ENCODE measurements around the gene TSPAN9. TPM values are rescaled to one million over a fixed set of nuclear protein-coding genes. Genes with fewer than 3 reads are reported as not detected.

The TSPAN9 gene
- total RNA-seq, 1 experiment from 2014 or later: 13.2 TPM

- TF ChIP-seq CBX3 (IDR thresholded peaks at IDR 0.05; ENCODE audit: low read depth) (no peak), YY1 (IDR thresholded peaks at IDR 0.05; ENCODE audit: extremely low read depth, insufficient replicate concordance, low read depth, low read length) (no peak), POLR2AphosphoS5 (IDR thresholded peaks at IDR 0.05; ENCODE audit: low read depth, low read length) (no peak), CEBPB (IDR thresholded peaks at IDR 0.05; ENCODE audit: low read depth) (no peak), EGR1 (IDR thresholded peaks at IDR 0.05; ENCODE audit: low read depth) (no peak), TCF7L2 (IDR thresholded peaks at IDR 0.05; ENCODE audit: borderline replicate concordance, extremely low read depth, insufficient read depth, insufficient read length) (no peak), FOSL1 (IDR thresholded peaks at IDR 0.05; ENCODE audit: low read depth) (no peak), CTCF (IDR thresholded peaks at IDR 0.05 in 2 of 3, conservative IDR thresholded peaks at IDR 0.05 in 1 of 3; ENCODE audit: borderline replicate concordance in 1 of 3, insufficient read depth in 1 of 3, low read depth in 2 of 3, low read length in 2 of 3) (no peak), SIN3A (IDR thresholded peaks at IDR 0.05; ENCODE audit: low read depth) (no peak), ZNF274 (IDR thresholded peaks at IDR 0.05; ENCODE audit: low read depth, low read length) (no peak), RAD21 (IDR thresholded peaks at IDR 0.05; ENCODE audit: low read depth) (no peak), EZH2phosphoT487 (IDR thresholded peaks at IDR 0.05; ENCODE audit: borderline replicate concordance) (no peak), ELF1 (IDR thresholded peaks at IDR 0.05; ENCODE audit: borderline replicate concordance, low read depth) (no peak), SRF (IDR thresholded peaks at IDR 0.05; ENCODE audit: low read depth) (no peak)
- TF ChIP-seq, protein P1, sequence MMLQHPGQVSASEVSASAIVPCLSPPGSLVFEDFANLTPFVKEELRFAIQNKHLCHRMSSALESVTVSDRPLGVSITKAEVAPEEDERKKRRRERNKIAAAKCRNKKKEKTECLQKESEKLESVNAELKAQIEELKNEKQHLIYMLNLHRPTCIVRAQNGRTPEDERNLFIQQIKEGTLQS (IDR thresholded peaks at IDR 0.05): no peak
- TF ChIP-seq, protein P2, sequence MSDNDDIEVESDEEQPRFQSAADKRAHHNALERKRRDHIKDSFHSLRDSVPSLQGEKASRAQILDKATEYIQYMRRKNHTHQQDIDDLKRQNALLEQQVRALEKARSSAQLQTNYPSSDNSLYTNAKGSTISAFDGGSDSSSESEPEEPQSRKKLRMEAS (IDR thresholded peaks at IDR 0.05): no peak
- TF ChIP-seq, protein P3, sequence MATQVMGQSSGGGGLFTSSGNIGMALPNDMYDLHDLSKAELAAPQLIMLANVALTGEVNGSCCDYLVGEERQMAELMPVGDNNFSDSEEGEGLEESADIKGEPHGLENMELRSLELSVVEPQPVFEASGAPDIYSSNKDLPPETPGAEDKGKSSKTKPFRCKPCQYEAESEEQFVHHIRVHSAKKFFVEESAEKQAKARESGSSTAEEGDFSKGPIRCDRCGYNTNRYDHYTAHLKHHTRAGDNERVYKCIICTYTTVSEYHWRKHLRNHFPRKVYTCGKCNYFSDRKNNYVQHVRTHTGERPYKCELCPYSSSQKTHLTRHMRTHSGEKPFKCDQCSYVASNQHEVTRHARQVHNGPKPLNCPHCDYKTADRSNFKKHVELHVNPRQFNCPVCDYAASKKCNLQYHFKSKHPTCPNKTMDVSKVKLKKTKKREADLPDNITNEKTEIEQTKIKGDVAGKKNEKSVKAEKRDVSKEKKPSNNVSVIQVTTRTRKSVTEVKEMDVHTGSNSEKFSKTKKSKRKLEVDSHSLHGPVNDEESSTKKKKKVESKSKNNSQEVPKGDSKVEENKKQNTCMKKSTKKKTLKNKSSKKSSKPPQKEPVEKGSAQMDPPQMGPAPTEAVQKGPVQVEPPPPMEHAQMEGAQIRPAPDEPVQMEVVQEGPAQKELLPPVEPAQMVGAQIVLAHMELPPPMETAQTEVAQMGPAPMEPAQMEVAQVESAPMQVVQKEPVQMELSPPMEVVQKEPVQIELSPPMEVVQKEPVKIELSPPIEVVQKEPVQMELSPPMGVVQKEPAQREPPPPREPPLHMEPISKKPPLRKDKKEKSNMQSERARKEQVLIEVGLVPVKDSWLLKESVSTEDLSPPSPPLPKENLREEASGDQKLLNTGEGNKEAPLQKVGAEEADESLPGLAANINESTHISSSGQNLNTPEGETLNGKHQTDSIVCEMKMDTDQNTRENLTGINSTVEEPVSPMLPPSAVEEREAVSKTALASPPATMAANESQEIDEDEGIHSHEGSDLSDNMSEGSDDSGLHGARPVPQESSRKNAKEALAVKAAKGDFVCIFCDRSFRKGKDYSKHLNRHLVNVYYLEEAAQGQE (IDR thresholded peaks at IDR 0.05; ENCODE audit: low read depth): no peak
- no peak overlapping the region for H3K4me2 ChIP-seq (ENCODE audit: low read length)
- ATAC-seq (no peak), DNase-seq (ENCODE audit: low read depth, low spot score) (no peak)
- intact Hi-C loops (cut with micrococcal nuclease): no loop called here
- no peaks in the 10 kb centered on the region for H3K9me2 ChIP-seq (ENCODE audit: insufficient read depth)
- peaks cover 0 to 28% of the 10 kb centered on the region in 2 experiments; a peak in 2 of 4 replicates for H3K4me1 ChIP-seq (ENCODE audit: control insufficient read depth in 1 of 2, insufficient read depth in 2 of 2, low read length in 2 of 2)
- no peaks in the 10 kb centered on the region for H4K20me1 ChIP-seq (ENCODE audit: insufficient read depth)
- POLR2A ChIA-PET: no interaction called here
- H3K9me3 ChIP-seq (ENCODE audit: control insufficient read depth in 1 of 2, insufficient read depth in 1 of 2, low read depth in 1 of 2, low read length in 2 of 2): no peaks in the 10 kb centered on the region
- CTCF ChIA-PET: no interaction called here
- H3K9ac ChIP-seq (ENCODE audit: low read length): no peak overlapping the region
- no TSS peak for BruUV-seq (replicated peaks)
- H3K79me2 ChIP-seq (ENCODE audit: insufficient read depth, low read length): no peaks in the 10 kb centered on the region
- no peak overlapping the region for H3K27ac ChIP-seq (ENCODE audit: low read depth, low read length)
- RAD21 ChIA-PET (ENCODE audit: low non-redundant PET in 1 of 2, low total read pairs in 2 of 2, uncharacterized antibody in 2 of 2, unreplicated experiment in 2 of 2): no interaction called here
- no peaks in the 10 kb centered on the region for H3K36me3 ChIP-seq (ENCODE audit: control insufficient read depth in 1 of 2, insufficient read depth in 2 of 2, low read length in 2 of 2)
- no peak overlapping the region for H2AFZ ChIP-seq (ENCODE audit: low read depth, low read length, poor library complexity, severe bottlenecking)
- H3K4me3 ChIP-seq (replicated peaks in 1 of 2; ENCODE audit: low read depth in 1 of 2, low read length in 2 of 2): no peak overlapping the region
- H3K27me3 ChIP-seq (ENCODE audit: insufficient read depth, low read length): no peaks in the 10 kb centered on the region
Measured at GRCh38 chr12:3214526-3215365, 137.6 kb downstream of the TSPAN9 start.

Measured in HCT116 (cell line).